ENCODE results near the gene PPP1R13L.

PPP1R13L gene

DNA sequence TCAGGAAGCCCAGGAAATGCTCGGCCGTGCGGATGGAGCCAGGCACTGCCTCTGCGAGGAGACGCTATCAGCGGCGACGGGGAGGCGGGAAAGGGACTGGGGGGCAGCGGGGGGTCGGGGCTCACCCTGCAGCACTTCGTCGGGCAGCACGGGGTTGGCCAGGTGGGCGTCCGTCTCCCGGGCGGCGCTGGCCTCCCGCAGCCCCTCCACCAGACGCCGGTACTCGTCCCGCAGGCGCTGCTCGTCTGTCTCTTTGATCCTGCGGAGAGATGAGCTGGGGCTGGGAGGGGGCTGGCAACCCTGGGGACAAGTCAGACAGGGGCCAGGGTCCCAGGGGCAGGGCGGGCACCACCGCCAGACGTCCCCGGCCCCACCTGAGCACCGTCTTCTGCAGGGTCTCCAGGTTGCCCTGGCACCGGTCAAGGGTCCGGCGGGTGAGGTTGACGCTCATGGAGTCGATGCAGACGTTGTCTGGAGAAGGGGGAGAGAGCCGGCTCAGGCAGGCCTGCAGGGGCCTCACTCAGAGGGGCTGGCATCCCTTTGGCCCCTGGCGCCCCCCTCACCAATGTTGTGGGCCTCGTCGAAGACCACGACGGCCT is 40.9 kb downstream of the PPP1R13L start:
- no peak for DNase-seq

DNA sequence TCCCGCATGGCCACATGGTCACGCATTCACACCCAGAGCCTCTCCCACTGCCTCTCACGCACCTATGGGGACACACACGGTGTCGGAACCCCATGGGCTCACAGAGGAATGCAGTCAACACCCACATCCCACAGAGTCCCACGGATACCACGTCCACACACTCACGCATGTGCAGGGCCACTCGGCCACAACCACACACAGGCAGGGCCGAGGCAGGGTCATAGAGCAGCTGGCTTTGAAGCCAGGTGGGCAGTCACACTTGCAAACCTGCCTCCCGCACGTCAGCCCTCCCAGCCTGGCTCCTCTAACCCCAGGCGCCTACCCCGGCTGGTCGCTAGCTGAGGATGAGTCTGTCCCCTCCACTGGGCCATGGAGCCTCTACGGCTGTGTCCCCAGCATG is 42.6 kb downstream of the PPP1R13L start:
- no peak for DNase-seq

DNA sequence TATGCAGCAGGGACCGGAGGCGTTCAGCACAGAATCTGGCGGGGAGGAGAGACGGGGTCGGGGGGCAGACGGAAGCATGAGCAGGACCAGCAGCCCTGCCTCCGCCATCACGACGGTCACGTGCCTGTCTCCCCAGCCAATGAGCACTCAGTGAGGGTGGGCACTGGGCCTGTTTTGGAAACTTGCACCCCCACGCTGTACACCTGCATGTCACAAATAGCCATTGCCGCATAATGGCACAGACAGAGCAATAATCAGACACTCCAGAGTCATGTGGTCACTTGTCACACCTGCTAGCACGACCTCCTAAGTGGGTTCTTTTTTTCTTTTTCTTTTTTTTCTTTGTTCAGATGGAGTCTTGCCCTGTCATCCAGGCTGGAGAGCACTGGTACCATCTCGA is 43.3 kb downstream of the PPP1R13L start:
- DNase-seq, result no peak

DNA sequence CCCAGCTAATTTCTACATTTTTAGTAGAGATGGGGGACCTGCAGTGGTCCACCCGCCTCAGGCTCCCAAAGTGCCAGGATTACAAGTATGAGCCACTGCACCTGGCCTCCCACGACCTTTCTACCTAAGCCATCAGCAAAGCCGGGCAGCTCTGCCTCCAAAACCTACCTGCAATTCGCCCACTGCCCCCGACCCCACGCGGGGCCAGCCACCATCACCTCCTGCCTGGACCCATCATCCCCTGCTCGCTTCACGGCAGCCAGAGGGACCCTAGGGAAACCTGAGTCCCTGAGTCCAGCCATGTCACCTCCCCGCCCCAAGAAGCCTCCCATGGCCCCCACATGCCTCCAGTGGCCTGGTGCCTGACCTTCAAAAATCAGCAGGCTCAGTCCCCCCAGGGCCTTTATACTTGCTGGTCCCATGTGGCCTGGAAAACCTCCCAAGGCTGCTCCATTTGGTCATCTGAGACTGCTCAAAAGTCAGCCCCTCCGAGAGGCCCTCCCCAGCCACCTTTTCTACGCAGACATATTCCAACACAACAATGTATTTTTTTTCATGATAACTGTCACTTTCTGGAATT is 46.6 kb downstream of the PPP1R13L start:
- no peak for DNase-seq

DNA sequence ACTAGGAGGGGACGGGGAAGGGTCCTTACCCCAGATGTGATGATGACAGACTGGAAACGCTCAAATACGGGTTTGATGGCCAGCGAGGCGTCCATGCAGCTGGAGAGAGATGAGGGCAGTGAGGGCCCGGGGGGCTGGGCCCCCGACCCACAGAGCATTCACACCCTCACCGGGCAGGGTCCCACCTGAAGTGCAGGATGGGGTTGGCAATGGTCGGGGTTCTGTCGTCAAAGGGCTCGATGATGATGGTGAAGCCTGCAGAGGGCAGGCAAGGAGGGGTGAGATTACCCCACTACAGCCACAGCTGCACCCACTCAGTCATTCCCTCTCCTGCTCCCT is 47.5 kb downstream of the PPP1R13L start:
- DNase-seq, result no peak

DNA sequence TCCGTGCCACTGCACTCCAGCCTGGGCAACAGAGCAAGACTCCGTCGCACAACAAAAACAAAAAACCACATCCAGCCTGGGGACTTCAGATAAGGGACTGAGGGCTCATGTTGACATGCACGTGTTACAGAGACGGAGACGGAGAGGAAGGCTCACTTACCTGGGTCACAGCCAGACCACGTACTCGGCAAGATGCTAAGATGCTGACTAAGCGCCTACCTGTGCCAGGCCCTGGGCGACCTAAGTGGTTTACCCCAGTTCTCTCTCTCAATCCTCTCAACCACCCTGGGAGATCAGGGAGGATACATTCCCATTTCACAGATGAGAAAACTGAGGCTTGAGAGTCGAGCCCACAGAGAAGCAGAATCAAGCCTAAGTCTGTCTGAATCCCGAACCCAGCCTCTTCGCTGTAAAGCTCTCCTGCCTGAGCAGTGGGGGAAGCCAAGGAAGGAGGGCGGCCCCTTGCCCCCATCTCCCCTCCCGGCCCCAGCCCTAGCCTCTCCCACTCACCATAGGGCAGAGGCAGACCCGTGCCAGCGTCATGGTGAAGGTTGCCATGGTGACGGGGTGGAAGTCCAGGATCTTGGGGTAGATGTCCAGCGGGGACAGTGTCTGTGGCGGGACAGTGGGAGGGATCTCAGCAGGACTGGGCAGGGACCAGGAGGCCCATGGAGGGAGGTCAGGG is 48.0 kb downstream of the PPP1R13L start:
- no peak for DNase-seq

DNA sequence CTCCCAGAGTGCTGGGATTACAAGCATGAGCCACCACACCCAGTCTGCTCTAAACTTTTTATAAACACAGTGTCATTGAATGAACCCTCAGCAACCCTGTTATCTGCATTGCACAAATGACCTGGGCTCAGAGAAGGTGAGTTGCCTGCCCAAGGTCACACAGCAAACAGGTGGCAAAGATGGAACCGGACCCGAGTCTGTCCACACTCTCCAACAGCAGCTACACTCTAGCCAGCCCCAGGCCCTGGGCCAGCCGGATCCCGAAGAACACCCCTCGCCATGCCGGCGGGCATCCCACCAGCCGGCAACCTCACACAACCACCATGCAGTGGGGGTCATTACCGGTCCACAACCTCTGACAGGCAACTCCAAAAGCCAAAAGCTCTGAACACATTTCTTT is 49.0 kb downstream of the PPP1R13L start:
- no peak for DNase-seq

DNA sequence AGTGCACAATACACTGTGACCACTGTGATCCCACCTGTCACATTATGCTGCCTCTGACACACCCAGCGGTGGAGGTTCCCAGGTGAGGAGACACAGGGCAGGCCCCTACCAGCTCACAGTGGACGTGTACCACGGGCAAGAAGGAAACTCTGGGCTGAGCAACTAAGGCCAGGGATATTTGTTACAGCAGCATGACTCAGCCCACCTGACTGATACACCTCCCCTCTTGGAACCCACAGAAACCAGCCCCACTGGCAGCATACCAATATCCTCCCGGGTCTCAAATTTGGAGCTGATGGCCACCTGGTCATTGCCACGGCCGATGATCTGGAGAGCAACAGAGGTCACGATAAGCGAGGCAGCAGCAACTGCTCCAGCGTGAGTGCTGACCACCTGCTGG is 49.5 kb downstream of the PPP1R13L start:
- DNase-seq, result no peak

DNA sequence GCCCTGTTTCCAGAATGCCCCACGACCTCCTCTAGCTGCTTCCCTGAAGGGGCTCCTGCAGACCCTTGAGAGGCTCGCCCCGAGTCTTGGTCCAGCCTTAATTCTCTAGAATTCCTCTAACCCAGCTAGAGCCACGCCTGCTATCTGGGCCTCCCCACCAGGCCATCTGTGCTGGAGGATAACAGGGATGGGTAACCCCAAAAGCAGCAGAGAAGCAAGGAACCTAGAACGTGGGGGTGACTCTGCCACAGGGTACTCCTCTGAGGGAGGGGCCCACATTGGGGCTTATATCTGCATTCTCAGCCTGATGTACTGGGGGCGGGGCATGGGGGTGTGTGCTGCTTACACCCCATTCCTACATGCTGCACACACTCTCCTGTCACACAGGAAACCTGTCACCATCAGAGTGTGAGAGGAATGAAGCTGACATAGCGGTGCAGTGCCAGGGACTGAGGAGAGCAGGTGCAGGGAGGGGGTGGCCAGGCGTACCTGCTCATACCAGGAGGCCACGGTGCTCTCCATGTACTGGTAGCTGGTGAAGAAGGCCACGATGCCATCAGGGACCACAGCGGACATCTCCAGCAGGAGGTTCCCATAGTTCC is 50.5 kb downstream of the PPP1R13L start:
- DNase-seq, result no peak

DNA sequence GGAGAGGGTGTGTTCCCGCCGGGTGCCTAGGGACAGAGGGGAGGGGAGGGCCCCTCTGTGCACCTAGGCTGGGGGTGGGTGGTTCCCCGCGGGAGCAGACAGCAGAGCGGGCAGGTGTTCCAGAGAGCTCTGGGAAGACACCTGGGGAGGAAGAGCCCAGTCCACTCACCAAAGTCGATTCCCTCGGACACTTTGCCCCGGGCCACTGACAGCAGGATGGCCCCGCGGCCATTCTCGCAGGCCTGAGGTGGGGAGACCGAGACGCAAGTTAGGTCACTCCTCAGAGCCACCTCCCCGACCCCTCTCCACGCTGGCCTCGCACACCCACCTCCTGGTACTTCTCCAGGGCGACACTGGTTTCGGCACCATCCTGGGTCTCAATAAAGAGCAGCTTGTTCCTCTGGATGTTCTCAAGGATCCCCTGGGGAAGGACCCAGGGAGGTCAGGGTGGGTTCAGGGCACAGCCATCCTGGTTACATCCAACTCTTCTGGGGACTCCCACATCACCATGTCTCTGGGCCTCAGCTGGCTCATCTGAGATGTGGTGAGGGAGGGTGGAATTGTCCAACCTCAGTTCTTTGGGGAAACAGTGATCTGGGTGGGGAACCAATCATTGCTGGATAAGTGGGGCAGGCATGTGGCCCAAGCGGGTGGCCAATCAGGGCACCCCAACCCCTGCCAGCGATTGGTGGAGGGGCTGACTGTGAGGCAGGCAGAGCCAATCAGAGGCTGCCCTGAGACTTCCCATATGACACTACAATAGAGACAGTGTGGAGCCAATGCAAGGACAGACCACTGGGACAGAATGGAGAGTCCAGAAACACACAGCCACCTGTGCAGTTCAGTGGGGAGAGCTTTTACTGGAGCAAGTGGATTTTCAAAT is 51.7 kb downstream of the PPP1R13L start:
- DNase-seq, result no peak

DNA sequence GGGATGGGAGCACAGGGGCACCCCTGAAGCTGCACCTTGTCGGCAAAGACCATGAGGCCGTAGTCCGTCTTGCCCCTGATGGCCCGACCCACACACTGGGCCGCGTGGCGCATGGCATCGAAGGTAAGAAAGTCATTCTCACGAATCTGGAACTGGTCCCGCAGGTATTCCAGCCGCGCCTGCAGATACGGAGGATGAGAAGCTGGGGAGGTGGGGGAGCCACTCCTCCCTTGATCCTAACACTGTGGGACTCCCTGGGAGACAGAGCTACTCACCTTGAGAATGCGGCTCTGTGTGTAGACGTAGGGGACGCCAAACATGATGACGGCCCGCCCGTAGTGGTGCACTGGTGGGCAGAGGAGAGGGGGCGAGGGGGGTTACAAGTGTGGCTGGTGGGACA is 52.4 kb downstream of the PPP1R13L start:
- DNase-seq, result no peak

DNA sequence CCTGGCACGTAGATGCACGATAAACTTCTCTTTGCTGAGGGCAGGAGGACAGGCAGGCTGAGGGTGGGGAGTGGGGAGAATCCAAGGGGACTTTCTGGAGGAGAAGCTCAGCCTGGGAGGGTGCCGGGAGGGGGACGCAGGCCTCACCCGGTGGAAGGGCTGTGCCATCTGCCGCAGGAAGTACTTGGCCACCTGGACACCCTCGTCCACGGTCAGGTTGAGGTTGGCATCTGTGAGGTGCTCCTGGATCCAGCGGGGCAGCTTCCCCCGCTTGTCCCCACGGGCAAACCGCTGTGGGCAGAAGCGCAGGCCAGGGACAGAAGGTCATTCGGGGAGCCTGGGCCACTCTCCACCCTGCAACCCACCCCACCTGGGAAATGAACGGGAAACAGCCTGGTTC is 52.8 kb downstream of the PPP1R13L start:
- no peak for DNase-seq

DNA sequence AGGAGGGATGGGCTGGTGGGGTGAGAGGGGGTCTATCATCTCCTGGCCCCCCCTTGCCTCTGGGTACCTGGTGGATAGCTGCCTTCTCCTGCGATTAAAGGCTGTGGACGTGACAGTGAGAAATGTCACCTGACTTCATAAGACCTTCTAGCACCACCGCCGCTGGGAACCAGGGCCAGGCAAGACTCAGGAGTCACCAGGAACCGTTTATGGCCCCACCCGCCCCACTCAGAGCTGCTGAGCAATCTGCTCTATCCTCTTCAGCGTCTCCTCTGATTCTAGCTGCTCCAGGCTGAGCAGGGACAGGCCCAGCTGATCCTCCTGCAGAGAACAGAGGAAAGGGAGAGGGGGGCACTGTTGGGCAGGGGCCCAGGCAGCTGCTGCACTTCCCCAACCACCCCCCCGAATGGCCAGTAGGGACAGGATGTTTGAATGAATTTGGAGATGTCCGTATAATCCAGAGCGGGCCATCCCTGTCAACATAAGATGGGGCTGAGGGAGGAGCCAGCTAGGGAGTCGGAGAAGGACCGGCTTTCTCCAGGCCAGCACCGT is 53.4 kb downstream of the PPP1R13L start:
- DNase-seq, result no peak

DNA sequence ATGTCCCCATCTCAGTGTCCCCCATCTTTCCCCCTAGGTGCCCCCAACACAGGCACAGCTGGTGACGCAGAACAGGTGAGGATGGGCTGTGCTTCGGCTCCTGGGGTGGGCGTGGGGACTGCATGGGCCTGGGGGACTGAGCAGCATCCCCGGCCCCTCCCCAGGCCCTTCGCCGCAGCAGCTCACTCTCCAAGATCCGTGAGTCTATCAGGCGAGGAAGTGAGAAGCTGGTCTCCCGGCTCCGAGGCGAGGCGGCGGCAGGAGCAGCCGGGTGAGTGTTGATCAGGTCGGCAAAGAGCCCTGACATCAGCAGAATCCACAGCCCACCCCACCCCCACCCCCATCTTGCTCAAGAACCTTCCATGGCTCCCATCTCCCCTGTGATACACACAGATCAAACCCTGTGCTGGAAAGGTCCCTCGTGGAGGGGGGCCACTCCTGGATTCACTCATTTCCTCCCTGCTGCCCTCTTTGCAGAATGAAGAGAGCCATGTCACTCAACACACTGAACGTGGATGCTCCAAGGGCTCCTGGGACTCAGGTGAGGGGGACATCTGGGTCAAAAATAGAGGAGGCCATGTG is 54.3 kb downstream of the PPP1R13L start:
- DNase-seq, result no peak

DNA sequence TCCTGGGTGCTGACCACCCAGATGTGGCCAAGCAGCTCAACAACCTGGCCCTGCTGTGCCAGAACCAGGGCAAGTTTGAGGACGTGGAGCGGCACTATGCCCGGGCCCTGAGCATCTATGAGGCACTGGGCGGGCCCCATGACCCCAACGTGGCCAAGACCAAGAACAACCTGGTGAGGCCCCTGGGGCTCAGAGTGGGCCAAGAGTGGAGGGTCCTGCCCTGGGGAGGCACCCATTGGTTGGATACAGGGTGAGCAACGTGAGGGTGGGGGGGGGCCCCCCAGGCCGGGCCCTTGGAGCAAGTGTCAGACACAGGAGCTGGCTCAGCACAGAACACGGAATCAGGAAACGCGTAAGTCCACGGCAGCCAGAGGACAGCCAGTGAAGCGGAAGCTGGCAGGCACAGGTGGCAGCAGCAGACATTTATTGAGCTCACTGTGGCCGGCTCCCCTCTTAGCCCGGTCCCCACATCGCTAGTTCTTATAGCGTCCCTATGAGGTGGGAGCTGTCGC is 55.4 kb downstream of the PPP1R13L start:
- DNase-seq, result no peak

DNA sequence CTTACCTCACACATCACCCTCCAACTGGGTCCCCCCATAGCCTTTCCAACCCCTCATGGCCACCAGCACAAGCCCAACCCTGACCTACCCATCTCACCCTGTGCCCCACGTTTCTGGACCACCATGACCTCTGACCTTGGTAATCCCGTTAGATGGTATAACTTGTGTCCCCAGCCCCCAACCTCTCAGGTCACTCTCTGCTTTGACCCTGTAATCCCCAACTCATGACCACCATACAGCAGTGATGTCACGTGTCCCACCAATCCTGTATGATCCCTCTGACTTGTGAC is 55.8 kb downstream of the PPP1R13L start:
- DNase-seq, result no peak

DNA sequence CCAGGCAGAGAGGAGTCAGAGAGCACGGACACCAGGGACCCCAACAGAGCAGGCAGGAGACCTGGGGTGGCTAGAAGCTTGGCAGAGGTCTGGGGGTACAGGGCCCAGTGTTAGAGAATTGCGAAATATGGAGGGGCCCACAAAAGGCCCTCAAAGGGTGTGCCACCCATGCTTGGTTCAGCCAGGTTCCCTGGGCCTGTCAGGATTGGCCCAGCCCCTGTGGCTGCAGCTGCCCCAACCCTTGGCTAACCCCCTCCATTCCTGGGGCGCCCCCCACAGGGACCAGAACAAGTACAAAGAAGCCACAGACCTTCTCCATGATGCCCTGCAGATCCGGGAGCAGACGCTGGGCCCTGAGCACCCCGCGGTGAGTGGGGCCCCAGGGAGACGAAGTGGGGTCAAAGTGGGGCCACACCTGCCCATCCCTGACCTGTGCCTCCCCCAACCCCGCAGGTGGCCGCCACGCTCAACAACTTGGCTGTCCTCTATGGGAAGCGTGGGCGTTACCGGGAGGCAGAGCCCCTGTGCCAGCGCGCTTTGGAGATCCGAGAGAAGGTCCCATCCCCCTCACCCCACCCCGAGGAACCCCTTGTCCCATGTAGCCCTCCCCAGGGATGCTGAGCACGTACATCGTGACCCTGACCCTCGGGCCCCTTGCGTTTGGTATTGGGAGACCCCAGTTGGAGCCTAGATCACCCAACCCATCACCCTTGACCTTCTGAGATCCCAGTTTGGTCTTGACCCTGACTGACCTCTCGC is 56.3 kb downstream of the PPP1R13L start:
- no peak for DNase-seq

DNA sequence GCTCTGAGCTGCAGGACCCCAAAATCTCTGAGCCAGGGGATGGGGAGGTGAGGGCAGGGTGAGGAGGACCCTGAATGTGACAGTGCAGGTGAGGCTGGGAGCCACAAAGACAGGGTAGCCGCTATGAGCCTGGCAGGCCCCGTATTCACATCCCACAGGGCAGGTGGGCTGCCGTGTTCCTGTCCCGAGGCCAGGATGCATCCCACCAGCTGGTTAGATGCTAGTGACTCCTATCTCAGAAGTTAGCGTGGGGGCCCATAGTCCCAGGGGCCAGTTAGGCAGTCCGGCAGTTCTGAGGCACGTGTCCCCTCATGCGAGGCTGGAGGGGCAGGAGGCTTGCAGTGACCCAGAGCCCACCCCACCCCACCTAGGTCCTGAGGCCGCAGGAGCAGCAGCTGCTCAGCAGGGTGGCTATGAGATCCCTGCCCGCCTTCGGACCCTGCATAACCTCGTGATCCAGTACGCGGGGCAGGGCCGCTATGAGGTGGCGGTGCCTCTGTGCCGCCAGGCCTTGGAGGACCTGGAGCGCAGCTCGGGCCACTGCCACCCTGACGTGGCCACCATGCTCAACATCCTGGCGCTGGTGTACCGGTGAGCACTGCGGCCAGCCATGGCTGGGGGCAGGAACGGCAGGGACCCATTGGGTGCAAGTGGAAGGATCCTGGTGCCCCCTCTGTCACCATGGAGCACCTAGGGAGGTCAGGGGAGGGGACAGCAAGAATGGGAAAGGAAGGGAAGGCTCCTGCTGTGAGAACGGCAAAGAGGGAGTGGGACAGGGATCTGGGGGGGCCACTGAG is 57.1 kb downstream of the PPP1R13L start:
- no peak for DNase-seq

DNA sequence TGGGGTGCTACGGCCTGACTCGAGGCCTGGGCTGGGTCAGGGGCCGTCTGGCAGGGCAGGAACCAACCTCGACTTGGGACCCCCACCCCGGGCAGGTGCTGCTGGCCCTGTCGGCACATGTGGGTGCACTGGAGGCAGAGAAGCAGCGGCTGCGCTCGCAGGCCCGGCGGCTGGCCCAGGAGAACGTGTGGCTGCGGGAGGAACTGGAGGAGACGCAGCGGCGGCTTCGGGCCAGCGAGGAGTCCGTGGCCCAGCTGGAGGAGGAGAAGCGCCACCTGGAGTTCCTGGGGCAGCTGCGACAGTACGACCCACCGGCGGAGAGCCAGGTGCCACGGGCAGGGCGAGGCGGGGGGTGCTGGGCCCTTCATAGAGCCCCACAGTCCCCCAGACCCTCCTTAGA is 58.4 kb downstream of the PPP1R13L start:
- DNase-seq, result no peak

DNA sequence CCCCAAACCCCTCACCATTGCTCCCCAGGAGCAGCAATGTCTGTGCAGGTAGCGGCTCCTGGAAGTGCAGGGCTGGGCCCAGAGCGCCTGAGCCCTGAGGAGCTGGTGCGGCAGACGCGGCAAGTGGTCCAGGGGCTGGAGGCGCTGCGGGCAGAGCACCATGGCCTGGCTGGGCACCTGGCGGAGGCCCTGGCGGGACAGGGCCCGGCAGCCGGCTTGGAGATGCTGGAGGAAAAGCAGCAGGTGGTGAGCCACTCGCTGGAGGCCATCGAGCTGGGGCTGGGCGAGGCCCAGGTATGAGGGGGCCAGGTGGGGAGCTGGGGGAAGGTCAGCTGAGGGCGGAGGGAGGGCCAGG is 59.4 kb downstream of the PPP1R13L start:
- DNase-seq, result no peak

Measured in NCI-H1930 (cell line).